D721Med (cell line): ENCODE data around the gene RUFY2.

Experiments used
- DNase-seq: peaks from one replicate; pipeline ENCODE4 v3.0.0; 2011; ENCODE audit warnings: low spot score; ENCODE audit not compliant: insufficient read length
- FAIRE-seq: peaks from 2 replicates; lab custom pipeline; 2011; peaks lifted over from hg19 to GRCh38; lab: Jason Lieb, UNC
- CTCF ChIP-seq: IDR thresholded peaks from 2 replicates; pipeline ENCODE4 v1.5.1; 2012; ENCODE audit warnings: mild to moderate bottlenecking, control low read depth; ENCODE audit not compliant: insufficient read depth; ENCODE audit errors: missing control alignments

RUFY2 gene

GRCh38 chr10:68402276-68402675, 4.8 kb downstream of the RUFY2 start:
- FAIRE-seq = no peak
- TF ChIP-seq CTCF = no peak
- no peak for DNase-seq

GRCh38 chr10:68397005-68397404, 10.1 kb downstream of the RUFY2 start:
- no peak for TF ChIP-seq CTCF
- FAIRE-seq (peak; percentile 41), DNase-seq (no peak)

GRCh38 chr10:68385740-68386139, 21.3 kb downstream of the RUFY2 start:
- no peak for FAIRE-seq
- TF ChIP-seq CTCF = no peak

GRCh38 chr10:68371604-68372003, 35.5 kb downstream of the RUFY2 start:
- no peak for FAIRE-seq

More at GRCh38 chr10:68385740-68386139, 21.3 kb downstream of the RUFY2 start:
- DNase-seq = no peak

GRCh38 chr10:68367121-68367520, 40.0 kb downstream of the RUFY2 start:
- no peak for FAIRE-seq
- no peak for TF ChIP-seq CTCF
- DNase-seq = no peak

More at GRCh38 chr10:68371604-68372003, 35.5 kb downstream of the RUFY2 start:
- TF ChIP-seq CTCF = no peak
- no peak for DNase-seq

- no peak for DNase-seq
- no peak for FAIRE-seq
- no peak for TF ChIP-seq CTCF
Measured at GRCh38 chr10:68366600-68366999, 40.5 kb downstream of the RUFY2 start.

- no peak for TF ChIP-seq CTCF
- DNase-seq (no peak), FAIRE-seq (no peak)
Measured at GRCh38 chr10:68365611-68366010, 41.5 kb downstream of the RUFY2 start.
